HEK293 (cell line): ENCODE data around the gene ZFPM1.

Experiments
- CTCF ChIA-PET: fragments of 350-600 bp; formaldehyde crosslinking; extraction: SDS; loops from one replicate; lab custom pipeline; 2021; ENCODE audit warnings: antibody characterized with exemption; lab: Yijun Ruan, JAX
- POLR2A ChIA-PET: fragments of 300-600 bp; formaldehyde crosslinking; extraction: SDS; loops from one replicate; lab custom pipeline; 2020; ENCODE audit warnings: antibody characterized with exemption, inconsistent platforms; lab: Yijun Ruan, JAX
- H3K27ac ChIP-seq: fragments of 200-500 bp; sonication (Bioruptor generic); 2 replicates; pipeline ENCODE4 v1.5.1; 2014; ENCODE audit warnings: low read depth, low read length, control low read depth, inconsistent platforms; ENCODE audit errors: extremely low read depth
- H3K36me3 ChIP-seq, 2 experiments: fragments of 200-500 bp in 1 of 2; sonication (Bioruptor generic) in 1 of 2; 1 replicate in 1 of 2; 2 replicates in 1 of 2; pipeline ENCODE4 v1.5.1; 2014 to 2017; ENCODE audit warnings: inconsistent platforms in 2 of 2, low read length in 2 of 2; ENCODE audit not compliant: control insufficient read depth in 2 of 2, insufficient read depth in 1 of 2
- H3K4me1 ChIP-seq: fragments of 200-500 bp; sonication (Bioruptor generic); 2 replicates; pipeline ENCODE4 v1.5.1; 2014; ENCODE audit warnings: mild to moderate bottlenecking, low read length, inconsistent platforms; ENCODE audit not compliant: control insufficient read depth, insufficient read depth
- H3K4me3 ChIP-seq: 2 replicates; pipeline ENCODE4 v1.5.1; 2011; ENCODE audit warnings: low read depth, mild to moderate bottlenecking, control low read depth, low read length, moderate library complexity
- H3K9me3 ChIP-seq: fragments of 200-500 bp; sonication (Bioruptor generic); 2 replicates; pipeline ENCODE4 v1.5.1; 2014; ENCODE audit warnings: low read depth, low read length, inconsistent platforms; ENCODE audit not compliant: control insufficient read depth, insufficient read depth
- EGR2 ChIP-seq: fragments of 450-650 bp; formaldehyde crosslinking; IDR thresholded peaks from 2 replicates; pipeline ENCODE4 v1.5.1; 2016; ENCODE audit warnings: low read depth, missing biosample characterization, missing genetic modification characterization
- KLF1 ChIP-seq: fragments of 450-650 bp; formaldehyde crosslinking; IDR thresholded peaks from 2 replicates; pipeline ENCODE4 v1.5.1; 2016; ENCODE audit warnings: missing biosample characterization, missing genetic modification characterization
- KLF10 ChIP-seq: fragments of 450-650 bp; IDR thresholded peaks from 2 replicates; pipeline ENCODE4 v1.5.1; 2018; ENCODE audit warnings: missing biosample characterization, mild to moderate bottlenecking, missing genetic modification characterization
- SETDB1 ChIP-seq: IDR thresholded peaks from one replicate; pipeline ENCODE4 v1.6.1; 2017; ENCODE audit warnings: mild to moderate bottlenecking, low read length, moderate library complexity, mixed read lengths; ENCODE audit not compliant: insufficient read length
- ZBTB44 ChIP-seq: fragments of 450-650 bp; IDR thresholded peaks from 2 replicates; pipeline ENCODE4 v1.5.1; 2018; ENCODE audit warnings: missing biosample characterization, mild to moderate bottlenecking, missing genetic modification characterization
- ZEB2 ChIP-seq: fragments of 450-650 bp; formaldehyde crosslinking; IDR thresholded peaks from 2 replicates; pipeline ENCODE4 v1.5.1; 2016; ENCODE audit warnings: missing biosample characterization, missing genetic modification characterization
- ZNF10 ChIP-seq: fragments of 450-650 bp; formaldehyde crosslinking; IDR thresholded peaks from 2 replicates; pipeline ENCODE4 v1.5.1; 2017; ENCODE audit warnings: missing biosample characterization, missing genetic modification characterization
- ZNF133 ChIP-seq: fragments of 450-650 bp; formaldehyde crosslinking; IDR thresholded peaks from 2 replicates; pipeline ENCODE4 v1.5.1; 2016; ENCODE audit warnings: missing biosample characterization, missing genetic modification characterization
- ZNF184 ChIP-seq: fragments of 450-650 bp; IDR thresholded peaks from 2 replicates; pipeline ENCODE4 v1.5.1; 2018; ENCODE audit warnings: missing biosample characterization, mild to moderate bottlenecking, missing genetic modification characterization
- ZNF211 ChIP-seq: fragments of 450-650 bp; formaldehyde crosslinking; IDR thresholded peaks from 2 replicates; pipeline ENCODE4 v1.5.1; 2016; ENCODE audit warnings: low read depth, missing biosample characterization, missing genetic modification characterization
- ZNF239 ChIP-seq: fragments of 450-650 bp; formaldehyde crosslinking; IDR thresholded peaks from 2 replicates; pipeline ENCODE4 v1.5.1; 2016; ENCODE audit warnings: missing biosample characterization, missing genetic modification characterization
- ZNF423 ChIP-seq: fragments of 450-650 bp; formaldehyde crosslinking; IDR thresholded peaks from 2 replicates; pipeline ENCODE4 v1.5.1; 2016; ENCODE audit warnings: missing biosample characterization, missing genetic modification characterization
- ZNF426 ChIP-seq: fragments of 450-650 bp; formaldehyde crosslinking; IDR thresholded peaks from 2 replicates; pipeline ENCODE4 v1.5.1; 2017; ENCODE audit warnings: missing biosample characterization, missing genetic modification characterization, mild to moderate bottlenecking, inconsistent platforms, moderate library complexity
- ZNF433 ChIP-seq: fragments of 450-650 bp; formaldehyde crosslinking; IDR thresholded peaks from 2 replicates; pipeline ENCODE4 v1.5.1; 2016; ENCODE audit warnings: missing biosample characterization, missing genetic modification characterization, low read depth
- ZNF488 ChIP-seq: fragments of 450-650 bp; formaldehyde crosslinking; IDR thresholded peaks from 2 replicates; pipeline ENCODE4 v1.5.1; 2016; ENCODE audit warnings: missing biosample characterization, missing genetic modification characterization
- ZNF677 ChIP-seq: fragments of 450-650 bp; IDR thresholded peaks from 2 replicates; pipeline ENCODE4 v1.5.0; 2018; ENCODE audit warnings: missing biosample characterization, mild to moderate bottlenecking, missing genetic modification characterization, moderate library complexity
- TF ChIP-seq, protein P1 (sequence below): fragments of 450-650 bp; formaldehyde crosslinking; IDR thresholded peaks from 2 replicates; pipeline ENCODE4 v1.5.1; 2016; ENCODE audit warnings: missing biosample characterization, missing genetic modification characterization
- TF ChIP-seq, protein P2 (sequence below): fragments of 450-650 bp; formaldehyde crosslinking; IDR thresholded peaks from 2 replicates; pipeline ENCODE4 v1.5.1; 2016; ENCODE audit warnings: missing biosample characterization, missing genetic modification characterization, borderline replicate concordance

Gene ZFPM1

DNA sequence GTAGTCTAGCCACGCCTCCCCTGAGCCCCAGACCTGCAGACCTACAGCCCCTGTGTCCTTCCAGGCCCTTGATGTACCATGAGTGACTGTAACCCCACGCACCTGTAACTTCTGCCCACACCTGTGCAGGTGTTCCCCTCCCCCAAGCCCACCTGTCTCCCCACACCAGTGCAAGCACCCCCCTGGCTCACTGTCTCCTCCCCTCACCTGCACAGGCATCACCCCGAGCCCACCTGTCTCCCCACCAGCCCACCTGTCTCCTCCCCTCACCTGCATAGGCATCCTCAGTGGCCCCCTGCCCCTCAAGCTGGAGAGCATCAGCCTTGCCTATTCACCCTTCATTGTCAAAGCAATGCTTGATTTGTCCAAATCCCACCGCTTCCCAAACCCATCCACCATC is 84.8 kb downstream of the ZFPM1 start:
- no peak overlapping the region for H3K4me3 ChIP-seq
- H3K36me3 ChIP-seq, result peaks cover 0 to 7% of the 10 kb centered on the region in 2 experiments; a peak in 1 of 3 replicates
- POLR2A ChIA-PET, result interaction anchor here (0.6 kb wide), 1 partner anchor 847 kb away, joined by 6 read pairs; no protein-coding TSS in a partner anchor
- peaks cover 6% of the 10 kb centered on the region; the same call in 1 of the 2 replicates for H3K4me1 ChIP-seq
- no peaks in the 10 kb centered on the region for H3K9me3 ChIP-seq
- TF ChIP-seq ZEB2 (tag by site-specific recombination) (peak; percentile 85), ZNF239 (no peak), ZNF423 (tag by site-specific recombination) (no peak), EGR2 (tag by site-specific recombination) (no peak)
- TF ChIP-seq, all 188 proteins: peak for 1
- H3K27ac ChIP-seq, result no peak overlapping the region
- CTCF ChIA-PET, result interaction anchor here (1.2 kb wide), 1 partner anchor 86 kb away, joined by 3 read pairs; no protein-coding TSS in a partner anchor

DNA sequence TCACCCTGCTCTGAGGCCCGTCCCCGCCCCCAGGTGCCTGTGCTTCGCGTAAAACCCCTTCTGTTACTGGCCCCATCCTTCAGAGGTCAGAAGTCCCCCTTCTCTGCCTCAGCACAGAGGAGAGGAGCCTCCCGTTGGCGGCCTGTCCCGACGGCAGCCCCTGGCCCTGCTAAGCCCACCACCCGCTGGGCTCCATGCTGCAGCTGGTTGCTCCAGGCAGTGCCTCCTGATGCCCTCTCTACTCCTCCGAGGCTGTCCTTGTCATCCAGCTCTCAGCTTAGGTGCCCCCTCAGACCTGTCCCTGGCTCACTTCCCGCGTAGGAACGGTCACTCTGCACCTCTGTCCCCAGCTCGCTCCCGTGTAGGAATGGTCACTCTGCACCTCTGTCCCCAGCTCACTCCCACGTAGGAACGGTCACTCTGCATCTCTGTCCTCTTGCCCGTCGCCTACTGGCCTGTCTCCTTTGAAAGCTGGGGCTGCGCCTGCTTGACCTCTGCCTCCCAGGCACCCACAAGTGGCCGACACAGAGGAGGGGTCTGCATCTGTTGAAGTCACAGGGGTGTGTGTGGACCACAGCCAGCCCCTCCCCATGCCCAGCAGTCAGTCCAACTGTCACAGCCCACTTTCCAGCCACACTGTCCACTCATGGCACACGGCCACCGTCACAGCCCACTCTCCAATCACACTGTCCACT is 85.4 kb downstream of the ZFPM1 start:
- ChIA-PET POLR2A (interaction anchor here (0.6 to 1.0 kb wide), 2 partner anchors 17 to 846 kb away, joined by 4 to 6 read pairs; no protein-coding TSS in a partner anchor), CTCF (interaction anchor here (0.8 to 1.2 kb wide), 2 partner anchors 15 to 86 kb away, joined by 3 read pairs; no protein-coding TSS in a partner anchor)
- Histone ChIP-seq H3K36me3 (peaks cover 0 to 7% of the 10 kb centered on the region in 2 experiments; a peak in 1 of 3 replicates), H3K4me3 (no peak overlapping the region), H3K9me3 (no peaks in the 10 kb centered on the region), H3K27ac (no peak overlapping the region), H3K4me1 (peaks cover 6% of the 10 kb centered on the region; the same call in 1 of the 2 replicates)
- TF ChIP-seq ZNF433 (tag by site-specific recombination), result no peak
- TF ChIP-seq ZNF677 (tag by site-specific recombination), result no peak
- TF ChIP-seq ZNF426 (tag by site-specific recombination), result no peak
- no peak for TF ChIP-seq ZNF10 (tag by site-specific recombination)
- TF ChIP-seq ZBTB44 (tag by site-specific recombination), result no peak
- no peak for TF ChIP-seq SETDB1
- no peak for TF ChIP-seq ZNF488 (tag by site-specific recombination)

GRCh38 chr16:88539261-88539651 is 86.2 kb downstream of the ZFPM1 start:
- Histone ChIP-seq H3K4me1 (peaks cover 6% of the 10 kb centered on the region; the same call in 1 of the 2 replicates), H3K9me3 (no peaks in the 10 kb centered on the region), H3K27ac (no peak overlapping the region), H3K36me3 (peaks cover 0 to 7% of the 10 kb centered on the region in 2 experiments; a peak in 1 of 3 replicates), H3K4me3 (no peak overlapping the region)
- ChIA-PET CTCF (interaction anchor here (0.8 to 1.2 kb wide), 2 partner anchors 14 to 87 kb away, joined by 3 read pairs; no protein-coding TSS in a partner anchor), POLR2A (interaction anchor here (0.7 to 1.0 kb wide), 2 partner anchors 16 kb away, joined by 3 to 4 read pairs; no protein-coding TSS in a partner anchor)
- TF ChIP-seq ZNF211 (tag by site-specific recombination) (no peak), KLF10 (no peak), KLF1 (no peak), ZNF184 (tag by site-specific recombination) (no peak), ZNF133 (tag by site-specific recombination) (no peak)
- TF ChIP-seq, protein P1, sequence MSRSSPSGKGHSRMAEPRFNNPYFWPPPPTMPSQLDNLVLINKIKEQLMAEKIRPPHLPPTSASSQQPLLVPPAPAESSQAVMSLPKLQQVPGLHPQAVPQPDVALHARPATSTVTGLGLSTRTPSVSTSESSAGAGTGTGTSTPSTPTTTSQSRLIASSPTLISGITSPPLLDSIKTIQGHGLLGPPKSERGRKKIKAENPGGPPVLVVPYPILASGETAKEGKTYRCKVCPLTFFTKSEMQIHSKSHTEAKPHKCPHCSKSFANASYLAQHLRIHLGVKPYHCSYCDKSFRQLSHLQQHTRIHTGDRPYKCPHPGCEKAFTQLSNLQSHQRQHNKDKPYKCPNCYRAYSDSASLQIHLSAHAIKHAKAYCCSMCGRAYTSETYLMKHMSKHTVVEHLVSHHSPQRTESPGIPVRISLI (tag by site-specific recombination), result no peak
- TF ChIP-seq, protein P2, sequence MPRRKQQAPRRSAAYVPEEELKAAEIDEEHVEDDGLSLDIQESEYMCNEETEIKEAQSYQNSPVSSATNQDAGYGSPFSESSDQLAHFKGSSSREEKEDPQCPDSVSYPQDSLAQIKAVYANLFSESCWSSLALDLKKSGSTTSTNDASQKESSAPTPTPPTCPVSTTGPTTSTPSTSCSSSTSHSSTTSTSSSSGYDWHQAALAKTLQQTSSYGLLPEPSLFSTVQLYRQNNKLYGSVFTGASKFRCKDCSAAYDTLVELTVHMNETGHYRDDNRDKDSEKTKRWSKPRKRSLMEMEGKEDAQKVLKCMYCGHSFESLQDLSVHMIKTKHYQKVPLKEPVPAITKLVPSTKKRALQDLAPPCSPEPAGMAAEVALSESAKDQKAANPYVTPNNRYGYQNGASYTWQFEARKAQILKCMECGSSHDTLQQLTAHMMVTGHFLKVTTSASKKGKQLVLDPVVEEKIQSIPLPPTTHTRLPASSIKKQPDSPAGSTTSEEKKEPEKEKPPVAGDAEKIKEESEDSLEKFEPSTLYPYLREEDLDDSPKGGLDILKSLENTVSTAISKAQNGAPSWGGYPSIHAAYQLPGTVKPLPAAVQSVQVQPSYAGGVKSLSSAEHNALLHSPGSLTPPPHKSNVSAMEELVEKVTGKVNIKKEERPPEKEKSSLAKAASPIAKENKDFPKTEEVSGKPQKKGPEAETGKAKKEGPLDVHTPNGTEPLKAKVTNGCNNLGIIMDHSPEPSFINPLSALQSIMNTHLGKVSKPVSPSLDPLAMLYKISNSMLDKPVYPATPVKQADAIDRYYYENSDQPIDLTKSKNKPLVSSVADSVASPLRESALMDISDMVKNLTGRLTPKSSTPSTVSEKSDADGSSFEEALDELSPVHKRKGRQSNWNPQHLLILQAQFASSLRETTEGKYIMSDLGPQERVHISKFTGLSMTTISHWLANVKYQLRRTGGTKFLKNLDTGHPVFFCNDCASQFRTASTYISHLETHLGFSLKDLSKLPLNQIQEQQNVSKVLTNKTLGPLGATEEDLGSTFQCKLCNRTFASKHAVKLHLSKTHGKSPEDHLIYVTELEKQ (tag by site-specific recombination), result no peak
